Left colon (tissue), 2 donors: ENCODE data around the gene EVA1B. TPM values are rescaled to one million over a fixed set of nuclear protein-coding genes. Genes with fewer than 3 reads are reported as not detected.

Experiments
- ATAC-seq: fragments of 200-7000 bp; cut with Tn5 transposase; one replicate; pipeline ENCODE4 v1.9.1; 2020; ENCODE audit warnings: mild to moderate bottlenecking, moderate library complexity
- DNase-seq, 2 donors: peaks; one replicate each; pipeline ENCODE4 v3.0.0-alpha.2; 2020
- intact Hi-C, 2 donors: fragments of 100-400 bp; cut with DNase I in 1 of 2; cut with micrococcal nuclease in 1 of 2; formaldehyde crosslinking; loops; one replicate each; pipeline versions ENCODE4 v1.11.2 to v1.14.0; 2022; cut with DNase I, micrococcal nuclease
- long read RNA-seq: library from polyadenylated mRNA; unstranded; transcript quantifications from one replicate; pipeline ENCODE4 v2.0.0, GENCODE V29; 2021
- total RNA-seq, 2 donors: library from RNA; stranded (reverse); fragmentation: NEBNext Ultra II Directional; extraction: Animal tissue kit (Norgen Biotek cat#: 25700); gene quantifications; one replicate each; pipeline ENCODE4 v1.2.1, GENCODE V29; 2021
- donor health status: DM: no; HTN: no; CAD: no.
- donor health status: DM: yes; HTN: yes; CAD: no.

The EVA1B gene
- total RNA-seq = 1 to 10 TPM; 2.9 to 8.9 TPM
- long read RNA-seq, partial matches to known transcripts = 0 of 1 reads
- long read RNA-seq, other reads (novel, unspliced or antisense) = 0 of 1 reads

- DNase-seq = peak; percentile 74 to 78
- ATAC-seq = peak; percentile 55
- intact Hi-C loops = no loop called here
Observed at GRCh38 chr1:36323636-36324352, at the start of gene EVA1B. Gene EVA1B, minus strand, starts transcription at chr1:36323645. Its CDS starts 608 bp downstream, at chr1:36323037.

GRCh38 chr1:36372617-36373016 is 49.2 kb upstream of the EVA1B start:
- ATAC-seq (no peak), DNase-seq (no peak)
- intact Hi-C loops = no loop called here

- intact Hi-C loops = no loop called here
- ATAC-seq = peak; percentile 56
- peak; percentile 73 to 93 for DNase-seq
Observed at GRCh38 chr1:36369061-36369861, 45.8 kb upstream of the EVA1B start.

GRCh38 chr1:36367798-36368197 is 44.4 kb upstream of the EVA1B start:
- intact Hi-C loops = no loop called here
- DNase-seq = no peak
- peak; percentile 87 for ATAC-seq

GRCh38 chr1:36367066-36367465 is 43.6 kb upstream of the EVA1B start:
- DNase-seq = no peak
- ATAC-seq = no peak
- intact Hi-C loops = no loop called here

- DNase-seq = peak in 1 of 2 donors; percentile 50
- no peak for ATAC-seq
Observed at GRCh38 chr1:36366091-36366661, 42.7 kb upstream of the EVA1B start.

GRCh38 chr1:36365381-36365780 is 41.9 kb upstream of the EVA1B start:
- intact Hi-C loops = no loop called here
- DNase-seq (peak in 1 of 2 donors; percentile 47), ATAC-seq (no peak)

More at GRCh38 chr1:36366091-36366661, 42.7 kb upstream of the EVA1B start:
- intact Hi-C loops = no loop called here

GRCh38 chr1:36359911-36360550 is 36.6 kb upstream of the EVA1B start:
- ATAC-seq = peak; percentile 67
- intact Hi-C loops = no loop called here
- DNase-seq = no peak

GRCh38 chr1:36359383-36359782 is 35.9 kb upstream of the EVA1B start:
- intact Hi-C loops = no loop called here
- DNase-seq = no peak
- ATAC-seq = no peak

GRCh38 chr1:36358514-36359084 is 35.2 kb upstream of the EVA1B start:
- DNase-seq = no peak
- intact Hi-C loops = no loop called here
- ATAC-seq = no peak

GRCh38 chr1:36355811-36356210 is 32.4 kb upstream of the EVA1B start:
- ATAC-seq (peak; percentile 27), DNase-seq (no peak)
- intact Hi-C loops = no loop called here

- ATAC-seq (no peak), DNase-seq (no peak)
- intact Hi-C loops = no loop called here
Observed at GRCh38 chr1:36354486-36354885, 31.0 kb upstream of the EVA1B start.

GRCh38 chr1:36352910-36353878 is 29.7 kb upstream of the EVA1B start:
- DNase-seq (no peak), ATAC-seq (no peak)
- intact Hi-C loops = no loop called here

- intact Hi-C loops = no loop called here
- no peak for ATAC-seq
- no peak for DNase-seq
Observed at GRCh38 chr1:36352125-36352909, 28.9 kb upstream of the EVA1B start.

GRCh38 chr1:36351227-36351977 is 28.0 kb upstream of the EVA1B start:
- intact Hi-C loops = no loop called here
- ATAC-seq = no peak

GRCh38 chr1:36350659-36351226 is 27.3 kb upstream of the EVA1B start:
- intact Hi-C loops = no loop called here
- DNase-seq (no peak), ATAC-seq (no peak)

More at GRCh38 chr1:36351227-36351977, 28.0 kb upstream of the EVA1B start:
- DNase-seq = no peak
